Cardiac muscle cell (in vitro differentiated cells and primary cell): ENCODE results near the gene PLA2G15. TPM values are rescaled to one million over a fixed set of nuclear protein-coding genes. Genes with fewer than 3 reads are reported as not detected.

Source experiments
- DNase-seq, 2 donors: peaks; one replicate each; pipeline versions ENCODE4 v3.0.0 to v3.0.0-alpha.2; 2010 to 2017; ENCODE audit warnings: low read depth in 1 of 2, low spot score in 1 of 2
- H3K27ac ChIP-seq: fragments of 200-600 bp; sonication (generic); 2 replicates; pipeline ENCODE4 v1.5.1; 2016
- H3K27me3 ChIP-seq: fragments of 200-600 bp; sonication (generic); 2 replicates; pipeline ENCODE4 v1.6.0; 2016; ENCODE audit warnings: control low read depth
- H3K36me3 ChIP-seq: fragments of 200-600 bp; sonication (generic); 2 replicates; pipeline ENCODE4 v1.5.1; 2016; ENCODE audit warnings: control low read depth
- H3K4me1 ChIP-seq: fragments of 200-600 bp; sonication (generic); 2 replicates; pipeline ENCODE4 v1.8.1; 2017; ENCODE audit warnings: low read depth, mild to moderate bottlenecking, mixed run types
- H3K4me3 ChIP-seq: fragments of 200-600 bp; sonication (generic); 2 replicates; pipeline ENCODE4 v1.5.1; 2016; ENCODE audit warnings: mild to moderate bottlenecking
- H3K9me3 ChIP-seq: fragments of 200-600 bp; sonication (generic); 2 replicates; pipeline ENCODE4 v1.5.1; 2017; ENCODE audit warnings: low read depth, mild to moderate bottlenecking, control low read depth
- CTCF ChIP-seq: IDR thresholded peaks from 2 replicates; pipeline ENCODE4 v1.5.1; 2012; ENCODE audit warnings: low read depth, mild to moderate bottlenecking, low read length
- polyA plus RNA-seq: library from polyadenylated mRNA; unstranded; fragments of >200 nt; fragmentation: Nextera tagmentation; extraction: Ambion mirVana; gene quantifications from 2 replicates; pipeline ENCODE4 v1.2.1, GENCODE V29; 2016
- total RNA-seq: library from RNA; depleted of rRNA; stranded (reverse); fragments of >200 nt; gene quantifications from 2 replicates; pipeline ENCODE4 v1.2.3, GENCODE V29; 2016

PLA2G15 gene
- total and polyA plus RNA-seq, 2 experiments from 2014 or later, result 17.5 to 18.0 TPM

DNA sequence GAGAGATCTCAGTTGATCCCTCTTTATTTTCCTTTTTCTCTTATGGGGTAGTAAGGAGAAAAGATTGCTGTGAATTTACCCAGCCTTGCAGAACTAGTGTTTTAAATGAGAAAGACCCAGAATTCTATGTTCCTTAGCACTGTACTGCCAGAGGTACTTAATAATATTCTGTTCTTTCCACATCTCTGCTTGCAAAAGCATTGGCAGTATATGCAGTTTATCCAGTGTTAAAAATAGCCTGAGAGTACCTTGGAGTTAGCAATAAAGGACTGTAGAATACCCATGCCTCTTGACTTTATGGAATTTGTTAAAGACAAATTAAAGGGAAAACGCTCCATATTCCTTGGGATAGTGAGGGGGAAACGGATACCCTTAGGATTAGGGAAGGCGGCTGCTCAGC lies 31.1 kb downstream of the PLA2G15 start:
- no peaks in the 10 kb centered on the region for H3K36me3 ChIP-seq
- no peak overlapping the region for H3K4me3 ChIP-seq
- H3K27ac ChIP-seq, result peak overlapping the region; percentile 77
- H3K9me3 ChIP-seq, result no peaks in the 10 kb centered on the region
- no peak for TF ChIP-seq CTCF
- H3K27me3 ChIP-seq, result no peaks in the 10 kb centered on the region
- H3K4me1 ChIP-seq, result peaks cover 7% of the 10 kb centered on the region
- no peak for DNase-seq

DNA sequence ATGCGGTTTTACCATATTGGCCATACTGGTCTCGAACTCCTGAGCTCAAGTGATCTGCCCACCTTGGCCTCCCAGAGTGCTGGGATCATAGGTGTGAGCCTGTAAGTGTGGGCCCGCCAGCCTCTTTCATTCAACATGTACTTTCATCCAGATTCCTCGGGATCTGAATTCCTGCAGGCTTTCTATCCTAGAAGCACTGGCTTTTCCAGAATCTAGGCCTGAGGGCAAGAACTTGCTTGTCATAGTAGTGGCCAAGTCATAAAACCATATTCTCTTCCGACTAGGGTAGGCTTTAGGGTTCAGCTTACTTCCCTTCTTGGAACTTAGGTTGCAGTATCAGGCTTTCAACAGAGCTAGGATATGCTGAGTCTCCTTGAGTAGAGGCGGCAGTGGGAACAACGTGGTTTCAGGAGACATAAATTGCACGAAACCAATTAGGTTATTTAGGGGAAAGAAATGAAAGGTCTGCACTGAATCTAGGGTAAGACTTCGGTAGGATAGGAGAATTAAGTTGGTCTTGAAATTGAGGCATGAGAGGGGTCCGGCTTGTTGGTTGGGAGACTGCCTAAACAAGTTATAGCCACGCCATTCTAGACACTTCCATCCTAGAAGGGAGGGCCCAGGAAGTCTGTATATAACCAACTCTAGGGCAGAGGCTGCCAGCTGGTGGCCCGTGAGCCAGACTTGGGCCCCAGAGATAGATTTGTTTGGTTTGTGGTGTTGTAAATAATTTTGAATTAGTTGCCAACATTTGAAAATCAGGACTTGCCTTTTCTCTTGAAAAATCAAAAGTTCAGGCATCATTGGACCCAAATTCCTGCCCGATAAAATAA lies 34.8 kb downstream of the PLA2G15 start:
- no peak for TF ChIP-seq CTCF
- no peak for DNase-seq
- Histone ChIP-seq H3K27me3 (no peaks in the 10 kb centered on the region), H3K4me1 (peaks cover 21% of the 10 kb centered on the region), H3K4me3 (no peak overlapping the region), H3K9me3 (no peaks in the 10 kb centered on the region), H3K27ac (no peak overlapping the region), H3K36me3 (no peaks in the 10 kb centered on the region)

DNA sequence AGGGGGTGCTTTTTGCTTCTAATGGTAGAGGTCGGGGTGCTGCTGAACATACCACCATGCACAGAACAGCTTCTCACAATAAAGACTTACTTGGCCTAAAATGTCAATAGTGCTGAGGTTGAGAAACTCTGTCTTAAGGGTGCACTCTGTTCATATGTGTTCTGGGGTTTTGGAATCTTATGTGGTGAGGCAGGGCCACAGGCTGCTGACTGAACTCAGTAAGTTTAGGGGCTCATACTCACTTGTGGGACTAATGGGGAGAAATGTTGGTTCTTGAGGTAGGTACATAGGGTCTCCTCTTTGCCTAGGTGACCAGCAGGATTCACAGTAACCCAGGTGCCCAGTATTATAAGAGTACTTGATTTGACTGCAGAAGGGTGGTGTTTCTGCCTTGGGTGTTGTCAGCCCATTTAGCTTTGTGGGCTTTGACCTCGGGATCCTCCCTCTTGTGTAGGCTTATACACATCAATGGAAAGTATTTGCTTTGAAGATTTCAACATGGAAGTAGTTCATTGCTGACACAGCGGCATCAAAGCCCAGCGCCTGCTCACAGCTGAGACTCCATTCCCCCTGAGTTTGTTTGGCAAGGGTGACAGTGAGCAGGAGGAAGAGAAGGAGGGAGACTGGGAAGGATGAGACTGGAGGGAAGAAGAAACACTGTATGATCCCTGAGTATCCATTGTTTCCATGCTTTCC lies 36.3 kb downstream of the PLA2G15 start:
- Histone ChIP-seq H3K27ac (no peak overlapping the region), H3K27me3 (no peaks in the 10 kb centered on the region), H3K4me1 (peaks cover 14% of the 10 kb centered on the region), H3K4me3 (no peak overlapping the region), H3K9me3 (no peaks in the 10 kb centered on the region), H3K36me3 (no peaks in the 10 kb centered on the region)
- DNase-seq, result no peak
- TF ChIP-seq CTCF, result no peak

DNA sequence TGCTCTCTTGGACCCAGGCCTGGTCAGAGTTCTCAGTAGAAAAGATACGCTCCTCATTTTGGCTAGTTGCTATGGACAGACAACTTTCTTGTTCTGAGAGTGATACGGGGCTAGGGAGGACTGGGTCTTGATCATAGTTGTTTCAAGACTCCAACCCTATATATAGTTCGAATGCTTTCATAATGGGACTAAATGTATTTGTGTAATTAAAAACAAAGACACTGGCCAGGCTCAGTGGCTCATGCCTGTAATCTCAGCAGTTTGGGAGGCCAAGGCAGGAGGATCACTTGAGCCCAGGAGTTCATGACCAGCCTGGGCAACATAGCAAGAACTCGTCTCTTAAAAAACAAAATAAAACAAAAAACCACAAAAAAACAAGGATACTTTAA lies 36.9 kb downstream of the PLA2G15 start:
- no peaks in the 10 kb centered on the region for H3K36me3 ChIP-seq
- H3K4me3 ChIP-seq, result no peak overlapping the region
- H3K27ac ChIP-seq, result no peak overlapping the region
- H3K9me3 ChIP-seq, result no peaks in the 10 kb centered on the region
- H3K27me3 ChIP-seq, result no peaks in the 10 kb centered on the region
- TF ChIP-seq CTCF, result no peak
- DNase-seq, result no peak
- peaks cover 14% of the 10 kb centered on the region for H3K4me1 ChIP-seq

DNA sequence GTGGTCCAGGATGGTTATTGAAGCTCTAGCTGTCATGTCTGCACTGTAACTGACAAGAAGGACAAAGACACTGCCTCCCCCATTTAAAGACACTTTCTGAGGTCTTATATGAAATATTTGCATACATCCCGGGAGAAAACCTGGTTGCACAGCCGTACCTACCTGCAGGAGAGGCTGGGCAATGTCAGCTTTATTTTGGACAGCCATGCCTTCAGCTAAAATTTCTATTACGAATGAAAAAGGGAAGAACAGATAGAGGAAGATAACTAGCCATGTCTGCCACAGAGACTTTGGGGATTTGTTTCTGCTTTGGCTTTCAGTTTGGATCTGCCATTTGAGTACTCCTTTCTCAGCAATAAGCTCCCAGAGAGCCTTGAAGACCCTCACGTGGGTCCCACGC lies 38.2 kb downstream of the PLA2G15 start:
- no peak for TF ChIP-seq CTCF
- DNase-seq, result no peak
- H3K27me3 ChIP-seq, result no peaks in the 10 kb centered on the region
- no peaks in the 10 kb centered on the region for H3K9me3 ChIP-seq
- H3K36me3 ChIP-seq, result no peaks in the 10 kb centered on the region
- H3K27ac ChIP-seq, result peak overlapping the region; percentile 71
- H3K4me1 ChIP-seq, result peaks cover 14% of the 10 kb centered on the region
- H3K4me3 ChIP-seq, result no peak overlapping the region
